Measurements from ENCODE around the gene STK36.

STK36 gene

GRCh38 chr2:218726004-218726574 is 54.2 kb downstream of the STK36 start:
- H3K36me3 ChIP-seq (ENCODE audit: control insufficient read depth, insufficient read depth, low read length) = peaks cover 3% of the 10 kb centered on the region
- no peak for DNase-seq (ENCODE audit: extremely low read depth, insufficient read length)
- TF ChIP-seq CTCF (IDR thresholded peaks at IDR 0.05; ENCODE audit: insufficient read depth, low read length, poor library complexity, severe bottlenecking) = no peak
- H3K27me3 ChIP-seq (replicated peaks; ENCODE audit: control insufficient read depth, insufficient read depth, low read length) = no peaks in the 10 kb centered on the region
- H3K4me3 ChIP-seq (replicated peaks; ENCODE audit: low read depth, low read length) = no peak overlapping the region

- H3K36me3 ChIP-seq (ENCODE audit: control insufficient read depth, insufficient read depth, low read length) = peaks cover 3% of the 10 kb centered on the region
- H3K27me3 ChIP-seq (replicated peaks; ENCODE audit: control insufficient read depth, insufficient read depth, low read length) = no peaks in the 10 kb centered on the region
- H3K4me3 ChIP-seq (replicated peaks; ENCODE audit: low read depth, low read length) = no peak overlapping the region
- peak; percentile 44 for TF ChIP-seq CTCF (IDR thresholded peaks at IDR 0.05; ENCODE audit: insufficient read depth, low read length, poor library complexity, severe bottlenecking)
- DNase-seq (ENCODE audit: extremely low read depth, insufficient read length) = no peak
Measured at GRCh38 chr2:218727502-218728165, 55.7 kb downstream of the STK36 start.

GRCh38 chr2:218729640-218730039 is 57.8 kb downstream of the STK36 start:
- no peak for TF ChIP-seq CTCF (IDR thresholded peaks at IDR 0.05; ENCODE audit: insufficient read depth, low read length, poor library complexity, severe bottlenecking)
- no peaks in the 10 kb centered on the region for H3K27me3 ChIP-seq (replicated peaks; ENCODE audit: control insufficient read depth, insufficient read depth, low read length)
- H3K4me3 ChIP-seq (replicated peaks; ENCODE audit: low read depth, low read length) = no peak overlapping the region
- H3K36me3 ChIP-seq (ENCODE audit: control insufficient read depth, insufficient read depth, low read length) = peaks cover 3% of the 10 kb centered on the region
- no peak for DNase-seq (ENCODE audit: extremely low read depth, insufficient read length)

- no peak overlapping the region for H3K4me3 ChIP-seq (replicated peaks; ENCODE audit: low read depth, low read length)
- H3K27me3 ChIP-seq (replicated peaks; ENCODE audit: control insufficient read depth, insufficient read depth, low read length) = no peaks in the 10 kb centered on the region
- DNase-seq (ENCODE audit: extremely low read depth, insufficient read length) = no peak
- peaks cover 4% of the 10 kb centered on the region for H3K36me3 ChIP-seq (ENCODE audit: control insufficient read depth, insufficient read depth, low read length)
- TF ChIP-seq CTCF (IDR thresholded peaks at IDR 0.05; ENCODE audit: insufficient read depth, low read length, poor library complexity, severe bottlenecking) = no peak
Measured at GRCh38 chr2:218732052-218732760, 60.3 kb downstream of the STK36 start.

GRCh38 chr2:218732761-218733158 is 60.9 kb downstream of the STK36 start:
- no peak for DNase-seq (ENCODE audit: extremely low read depth, insufficient read length)
- TF ChIP-seq CTCF (IDR thresholded peaks at IDR 0.05; ENCODE audit: insufficient read depth, low read length, poor library complexity, severe bottlenecking) = no peak
- H3K36me3 ChIP-seq (ENCODE audit: control insufficient read depth, insufficient read depth, low read length) = peaks cover 7% of the 10 kb centered on the region
- H3K27me3 ChIP-seq (replicated peaks; ENCODE audit: control insufficient read depth, insufficient read depth, low read length) = no peaks in the 10 kb centered on the region
- no peak overlapping the region for H3K4me3 ChIP-seq (replicated peaks; ENCODE audit: low read depth, low read length)
